Adrenal gland (tissue), 5 donors: ENCODE data around the gene COPB2.

ENCODE experiments used
- CTCF ChIP-seq, 6 experiments: fragments of 450-650 bp in 4 of 6; fragments of 200-600 bp in 2 of 6; sonication (generic) in 1 of 6; IDR thresholded peaks; 1 replicate in 5 of 6; 2 replicates in 1 of 6; pipeline versions ENCODE4 v1.5.1 to v1.8.0; 2016 to 2021; ENCODE audit warnings: antibody characterized with exemption in 6 of 6, mild to moderate bottlenecking in 2 of 6, moderate library complexity in 1 of 6
- POLR2A ChIP-seq, 2 donors: fragments of 450-650 bp; IDR thresholded peaks; one replicate each; pipeline ENCODE4 v1.6.1; 2017; ENCODE audit warnings: antibody characterized with exemption in 2 of 2, mild to moderate bottlenecking in 2 of 2, moderate library complexity in 1 of 2
- donor health status: DM: no; HTN: no; CAD: no.

GRCh38 chr3:139318431-139318816 is 71.0 kb downstream of the COPB2 start:
- TF ChIP-seq CTCF (IDR thresholded peaks at IDR 0.05) (no peak), POLR2A (IDR thresholded peaks at IDR 0.05) (no peak)
